Dermis blood vessel endothelial cell (primary cell): ENCODE measurements around the gene GRPEL2. TPM values are rescaled to one million over a fixed set of nuclear protein-coding genes. Genes with fewer than 3 reads are reported as not detected.

Experiments used
- DNase-seq: peaks from one replicate; pipeline ENCODE4 v3.0.0; 2010
- total RNA-seq: library from RNA; depleted of rRNA; stranded (reverse); fragments of >200 nt; gene quantifications from 2 replicates; pipeline ENCODE4 v1.2.3, GENCODE V29; 2014

The GRPEL2 gene
- total RNA-seq, 1 donor from 2014 or later: 61.9 TPM

- peak; percentile 26 for DNase-seq
Observed at GRCh38 chr5:149358294-149358651, 13.0 kb downstream of the GRPEL2 start.

GRCh38 chr5:149358868-149359495, 13.7 kb downstream of the GRPEL2 start:
- no peak for DNase-seq

- no peak for DNase-seq
Observed at GRCh38 chr5:149360272-149360671, 15.0 kb downstream of the GRPEL2 start.

GRCh38 chr5:149362541-149362940, 17.2 kb downstream of the GRPEL2 start:
- no peak for DNase-seq

GRCh38 chr5:149363358-149363757, 18.1 kb downstream of the GRPEL2 start:
- no peak for DNase-seq

- DNase-seq: no peak
Observed at GRCh38 chr5:149363936-149364335, 18.6 kb downstream of the GRPEL2 start.

GRCh38 chr5:149364719-149365118, 19.4 kb downstream of the GRPEL2 start:
- DNase-seq: no peak

- DNase-seq: no peak
Observed at GRCh38 chr5:149365418-149365817, 20.1 kb downstream of the GRPEL2 start.

- DNase-seq: no peak
Observed at GRCh38 chr5:149366169-149366729, 20.9 kb downstream of the GRPEL2 start.

GRCh38 chr5:149367249-149367971, 22.1 kb downstream of the GRPEL2 start:
- peak; percentile 83 for DNase-seq

- no peak for DNase-seq
Observed at GRCh38 chr5:149367972-149368645, 22.8 kb downstream of the GRPEL2 start.

- peak; percentile 26 for DNase-seq
Observed at GRCh38 chr5:149370878-149371277, 25.6 kb downstream of the GRPEL2 start.

- peak; percentile 82 for DNase-seq
Observed at GRCh38 chr5:149371296-149371962, 26.1 kb downstream of the GRPEL2 start.

- no peak for DNase-seq
Observed at GRCh38 chr5:149372076-149372795, 26.9 kb downstream of the GRPEL2 start.

GRCh38 chr5:149372932-149373331, 27.6 kb downstream of the GRPEL2 start:
- no peak for DNase-seq

- no peak for DNase-seq
Observed at GRCh38 chr5:149374303-149374702, 29.0 kb downstream of the GRPEL2 start.

- no peak for DNase-seq
Observed at GRCh38 chr5:149374801-149375200, 29.5 kb downstream of the GRPEL2 start.

- DNase-seq: no peak
Observed at GRCh38 chr5:149375434-149375833, 30.1 kb downstream of the GRPEL2 start.

- DNase-seq: no peak
Observed at GRCh38 chr5:149376104-149376503, 30.8 kb downstream of the GRPEL2 start.

- no peak for DNase-seq
Observed at GRCh38 chr5:149376711-149377447, 31.6 kb downstream of the GRPEL2 start.

GRCh38 chr5:149378241-149378820, 33.0 kb downstream of the GRPEL2 start:
- DNase-seq: no peak
